HG02938 (cell line): ENCODE data around the gene TBL3.

ENCODE experiments used
- ATAC-seq: cut with Tn5 transposase; IDR thresholded peaks from one replicate; pipeline ENCODE4 v1.9.1; 2021; ENCODE audit warnings: mild to moderate bottlenecking, moderate library complexity; ENCODE audit not compliant: unreplicated experiment

TBL3 gene

GRCh38 chr16:2013527-2013926 lies 41.7 kb downstream of the TBL3 start:
- ATAC-seq = no peak

DNA sequence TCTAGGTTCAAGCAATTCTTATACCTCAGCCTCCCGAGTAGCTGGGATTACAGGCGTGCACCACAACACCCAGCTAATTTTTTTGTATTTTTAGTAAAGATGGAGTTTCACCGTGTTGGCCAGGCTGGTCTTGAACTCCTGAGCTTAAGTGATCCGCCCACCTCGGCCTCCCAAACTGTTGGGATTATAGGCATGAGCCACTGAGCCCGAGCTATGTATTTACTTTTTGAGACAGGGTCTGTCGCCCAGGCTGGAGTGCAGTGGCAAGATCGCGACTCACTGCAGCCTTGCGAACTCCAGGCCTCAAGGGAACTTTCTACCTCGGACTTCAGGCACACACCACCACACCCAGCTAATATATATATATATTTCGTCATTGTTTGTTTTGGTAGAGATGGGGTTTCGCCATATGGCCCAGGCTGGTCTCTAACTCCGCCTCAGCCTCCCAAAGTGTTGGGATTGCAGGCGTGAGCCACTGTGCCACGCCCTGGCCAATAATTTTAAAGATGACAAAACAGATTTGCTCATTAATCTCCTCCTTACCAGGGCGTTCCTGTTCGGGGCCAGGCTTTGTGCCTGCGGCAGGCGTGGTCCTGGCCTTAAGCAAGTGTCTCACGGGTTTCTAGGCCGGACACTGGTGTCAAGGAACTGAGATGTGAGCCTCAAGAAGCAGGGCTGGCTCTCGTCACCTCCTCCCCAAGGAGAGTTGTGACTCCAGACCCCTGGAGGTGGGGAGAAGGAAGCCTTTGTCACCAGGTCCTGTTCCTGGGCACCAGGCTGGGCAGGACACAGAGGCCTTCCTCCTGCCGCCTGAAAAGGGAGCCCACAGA lies 43.5 kb downstream of the TBL3 start:
- no peak for ATAC-seq

- ATAC-seq = no peak
Measured at GRCh38 chr16:2015947-2016208, 44.0 kb downstream of the TBL3 start.

DNA sequence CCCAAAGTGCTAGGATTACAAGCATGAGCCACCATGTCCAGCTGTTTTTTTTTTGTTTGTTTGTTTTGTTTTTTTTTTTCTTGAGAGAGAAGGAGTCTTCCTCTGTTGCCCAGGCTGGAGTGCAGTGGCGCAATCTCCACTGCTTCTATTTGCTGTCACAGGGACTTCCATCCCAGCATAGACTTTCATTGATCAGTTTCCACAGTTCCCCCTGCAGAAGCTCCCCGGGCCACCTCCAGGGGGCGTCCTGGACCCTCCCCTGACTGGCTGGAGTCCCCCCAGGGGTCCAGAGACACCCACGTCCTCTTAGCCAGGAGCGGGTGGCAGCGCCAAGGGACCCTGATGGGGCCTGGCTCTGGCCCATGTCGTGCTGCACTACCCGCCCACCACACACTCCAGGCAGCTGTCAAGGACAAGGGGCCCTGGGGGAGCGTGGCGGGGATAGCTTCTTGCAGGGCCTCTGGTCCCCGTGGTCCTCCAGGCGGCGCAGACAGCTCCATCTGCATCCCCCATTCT lies 44.6 kb downstream of the TBL3 start:
- no peak for ATAC-seq

DNA sequence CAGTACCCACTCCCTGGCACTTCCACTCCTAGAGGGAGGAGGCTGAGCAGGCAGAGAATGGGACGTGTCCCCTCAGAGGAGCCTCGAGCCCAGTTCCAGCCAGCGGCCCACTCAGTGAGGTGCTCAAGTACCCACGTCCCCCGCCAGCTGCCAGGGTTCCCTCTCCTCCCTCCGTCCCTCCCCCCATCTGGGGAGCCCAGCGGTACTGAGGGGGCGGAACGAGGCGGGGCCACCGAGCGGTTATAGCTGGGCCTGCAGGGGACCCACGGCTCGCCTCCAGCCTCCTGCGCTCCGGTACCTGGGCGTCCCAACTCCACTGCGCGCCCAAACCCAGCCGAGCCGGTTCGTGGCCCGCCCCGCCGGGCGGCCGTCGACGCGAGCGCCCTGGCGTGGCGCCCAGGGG lies 47.7 kb downstream of the TBL3 start, which contains the start of gene NPW:
NPW (plus strand) TSS at position 268 of the 403 bp plus-strand sequence.
- ATAC-seq = no peak

DNA sequence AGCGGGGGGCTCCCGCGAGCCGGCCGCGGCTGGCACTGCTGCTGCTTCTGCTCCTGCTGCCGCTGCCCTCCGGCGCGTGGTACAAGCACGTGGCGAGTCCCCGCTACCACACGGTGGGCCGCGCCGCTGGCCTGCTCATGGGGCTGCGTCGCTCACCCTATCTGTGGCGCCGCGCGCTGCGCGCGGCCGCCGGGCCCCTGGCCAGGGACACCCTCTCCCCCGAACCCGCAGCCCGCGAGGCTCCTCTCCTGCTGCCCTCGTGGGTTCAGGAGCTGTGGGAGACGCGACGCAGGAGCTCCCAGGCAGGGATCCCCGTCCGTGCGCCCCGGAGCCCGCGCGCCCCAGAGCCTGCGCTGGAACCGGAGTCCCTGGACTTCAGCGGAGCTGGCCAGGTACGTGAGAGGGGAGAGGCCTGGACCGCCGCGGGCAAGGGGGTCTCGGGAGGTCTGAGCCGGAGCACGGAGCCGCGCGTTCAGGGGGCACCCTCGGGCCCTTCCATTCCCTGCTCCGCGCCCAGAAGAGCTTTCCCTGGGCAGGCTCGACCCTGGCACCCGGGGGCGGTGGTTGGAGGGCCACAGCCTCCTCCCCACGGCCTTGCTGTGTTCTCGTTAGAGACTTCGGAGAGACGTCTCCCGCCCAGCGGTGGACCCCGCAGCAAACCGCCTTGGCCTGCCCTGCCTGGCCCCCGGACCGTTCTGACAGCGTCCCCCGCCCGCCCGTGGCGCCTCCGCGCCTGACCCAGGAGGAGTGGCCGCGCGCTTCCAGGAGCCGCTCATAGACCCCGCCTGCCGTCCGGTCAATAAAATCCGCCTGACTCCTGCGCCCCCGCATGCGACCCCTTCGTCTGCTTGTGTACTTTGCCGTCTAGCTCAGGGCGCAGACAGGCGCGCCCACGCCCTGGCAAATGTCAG lies 48.3 kb downstream of the TBL3 start:
- no peak for ATAC-seq

DNA sequence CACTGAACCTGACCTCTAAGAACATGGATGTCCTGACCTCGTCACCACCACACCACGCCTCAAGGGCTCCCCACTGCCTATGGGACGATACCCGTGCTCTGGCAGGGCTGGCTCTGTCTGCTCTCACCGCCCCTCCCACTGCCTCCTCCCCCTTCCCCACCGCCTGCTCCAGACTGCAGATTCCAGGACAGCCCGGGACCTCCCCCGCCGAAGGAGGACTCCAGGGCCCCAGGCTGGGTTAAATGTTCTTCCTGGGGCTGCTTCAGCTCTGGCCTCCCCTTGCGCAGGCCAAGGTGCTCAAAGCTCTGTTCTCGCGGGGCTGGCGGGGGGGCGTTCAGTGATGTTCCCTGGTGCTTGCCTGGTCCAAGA lies 50.9 kb downstream of the TBL3 start:
- ATAC-seq = no peak

GRCh38 chr16:2023092-2024031 lies 51.5 kb downstream of the TBL3 start:
- no peak for ATAC-seq

GRCh38 chr16:2024032-2024420 lies 52.2 kb downstream of the TBL3 start:
- no peak for ATAC-seq

GRCh38 chr16:2025251-2025650 lies 53.4 kb downstream of the TBL3 start:
- ATAC-seq = no peak

- no peak for ATAC-seq
Measured at GRCh38 chr16:2025878-2026460, 54.1 kb downstream of the TBL3 start.

- no peak for ATAC-seq
Measured at GRCh38 chr16:2026461-2027023, 54.7 kb downstream of the TBL3 start, which contains the start of gene NHERF2. NHERF2 (plus strand) TSS chr16:2026902; CDS start chr16:2027006, 104 bp downstream.

- no peak for ATAC-seq
Measured at GRCh38 chr16:2027024-2028010, 55.5 kb downstream of the TBL3 start.

DNA sequence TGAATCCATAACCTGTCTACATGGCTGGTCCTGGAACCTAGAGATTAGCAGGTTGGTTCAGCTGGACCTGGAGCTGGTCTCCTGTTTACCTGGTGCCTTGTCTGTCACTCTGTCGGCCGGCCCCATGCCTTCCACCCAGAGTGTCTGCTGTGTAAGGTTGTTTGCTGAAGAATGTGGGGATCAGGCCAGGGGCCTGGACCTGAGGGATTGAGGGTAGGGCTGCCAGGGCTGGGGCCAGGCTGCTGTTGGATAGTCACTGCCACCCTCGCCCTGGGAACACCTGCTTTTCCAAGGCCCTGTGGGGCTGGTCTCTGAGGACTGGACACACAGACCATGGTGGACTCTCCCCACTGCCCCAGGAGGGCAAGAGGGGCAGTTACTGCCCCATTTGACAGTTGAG lies 56.3 kb downstream of the TBL3 start:
- no peak for ATAC-seq

DNA sequence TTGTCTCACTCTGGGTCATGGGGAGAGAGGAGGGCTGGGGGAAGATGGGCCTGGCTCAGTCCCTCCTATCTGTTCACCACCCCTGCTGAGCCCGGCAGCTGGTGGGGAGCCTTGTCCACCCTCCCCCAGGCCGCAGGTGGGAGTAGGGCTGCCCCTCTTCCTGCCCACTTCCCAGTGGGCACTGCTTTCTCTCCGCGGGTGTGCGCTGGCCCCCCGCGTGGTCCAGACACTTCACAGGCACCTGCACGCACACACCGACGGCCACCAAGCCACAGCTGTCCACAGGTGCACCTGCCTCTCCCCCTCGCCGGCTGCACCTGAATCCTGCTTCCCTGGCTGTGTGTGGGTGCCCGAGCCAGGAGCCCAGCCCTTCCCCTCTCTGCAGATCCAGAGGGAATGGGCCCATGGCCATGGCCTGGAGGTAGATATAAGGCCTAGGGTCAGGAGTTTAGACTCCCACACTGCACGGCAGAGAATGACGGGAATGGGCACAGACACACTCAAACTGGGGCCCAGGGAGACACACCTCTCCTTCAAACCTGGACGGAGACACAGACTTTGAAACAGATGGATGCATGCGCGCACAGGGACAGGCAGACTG lies 56.9 kb downstream of the TBL3 start:
- ATAC-seq = no peak

GRCh38 chr16:2029350-2029749 lies 57.5 kb downstream of the TBL3 start:
- ATAC-seq = no peak

GRCh38 chr16:2030036-2030435 lies 58.2 kb downstream of the TBL3 start:
- no peak for ATAC-seq

GRCh38 chr16:2031081-2031577 lies 59.3 kb downstream of the TBL3 start:
- ATAC-seq = no peak
